Upper lobe of left lung (tissue), 6 donors: ENCODE measurements around the gene EPN1. TPM values are rescaled to one million over a fixed set of nuclear protein-coding genes. Genes with fewer than 3 reads are reported as not detected.
"Not testable (repeated sequence)": the region's sequence is repeated elsewhere in the genome, so short reads cannot be mapped to it uniquely, and the experiment has no call there.

Experiments
- ATAC-seq, 2 donors: fragments of 200-7000 bp; cut with Tn5 transposase; one replicate each; pipeline ENCODE4 v1.9.1; 2022; ENCODE audit warnings: mild to moderate bottlenecking in 2 of 2, moderate library complexity in 2 of 2; ENCODE audit not compliant: low FRiP score in 2 of 2
- DNase-seq, 2 donors: peaks; one replicate each; pipeline ENCODE4 v3.0.0-alpha.2; 2019 to 2020
- H3K27ac ChIP-seq, 4 donors: fragments of 200-600 bp; sonication (generic); one replicate each; pipeline ENCODE4 v1.5.1; 2016 to 2019
- H3K27me3 ChIP-seq, 4 donors: fragments of 200-600 bp; sonication (generic); one replicate each; pipeline ENCODE4 v1.5.1; 2017 to 2019
- H3K36me3 ChIP-seq, 4 donors: fragments of 200-600 bp; sonication (generic); one replicate each; pipeline ENCODE4 v1.5.1; 2016 to 2019
- H3K4me1 ChIP-seq, 4 donors: fragments of 200-600 bp; sonication (generic); one replicate each; pipeline ENCODE4 v1.5.1; 2018 to 2019
- H3K4me3 ChIP-seq, 4 donors: fragments of 200-600 bp; sonication (generic); one replicate each; pipeline ENCODE4 v1.5.1; 2017 to 2019; ENCODE audit warnings: mild to moderate bottlenecking in 2 of 4, moderate library complexity in 1 of 4
- H3K9me3 ChIP-seq, 4 donors: fragments of 200-600 bp; sonication (generic); one replicate each; pipeline ENCODE4 v1.5.1; 2018 to 2019
- EP300 ChIP-seq, 4 donors: sonication (generic); formaldehyde crosslinking; IDR thresholded peaks; one replicate each; pipeline ENCODE4 v1.5.1; 2017; ENCODE audit warnings: antibody characterized with exemption in 4 of 4, control low read depth in 2 of 4
- POLR2A ChIP-seq, 4 donors: fragments of 450-650 bp; IDR thresholded peaks; one replicate each; pipeline ENCODE4 v1.5.1; 2016 to 2017; ENCODE audit warnings: antibody characterized with exemption in 4 of 4, mild to moderate bottlenecking in 2 of 4
- POLR2AphosphoS5 ChIP-seq, 2 donors: sonication (generic); formaldehyde crosslinking; IDR thresholded peaks; one replicate each; pipeline ENCODE4 v1.5.1; 2017; ENCODE audit warnings: antibody characterized with exemption in 2 of 2
- WGBS, 2 donors: methylation state at CpG; one replicate each; pipeline ENCODE4 v1.1.5; 2017 to 2018; 5-methylcytosine and 5-hydroxymethylcytosine counted together
- small RNA-seq, 4 donors: library from RNA; depleted of rRNA; stranded (forward); fragments of <200 nt; gene quantifications; one replicate each; pipeline ENCODE3, GENCODE V24; 2016
- total RNA-seq, 6 donors: library from RNA; depleted of rRNA in 4 of 6; stranded (reverse); fragments of >200 nt in 4 of 6; gene quantifications; one replicate each; pipeline versions ENCODE4 v1.1.0 to v1.2.1, GENCODE V29; 2016 to 2021
- TF ChIP-seq, protein P1 (sequence below), 6 experiments: fragments of 450-650 bp in 4 of 6; fragments of 200-600 bp in 2 of 6; sonication (generic) in 2 of 6; IDR thresholded peaks; one replicate each; pipeline ENCODE4 v1.5.1; 2016 to 2019; ENCODE audit warnings: antibody characterized with exemption in 6 of 6
- donor health status: DM: no; HTN: no; CAD: no; lungs with moderate emphysema.
- donor health status: DM: no; HTN: yes; CAD: no; lungs with severe emphysema.

EPN1 gene
- total RNA-seq, 6 donors from 2014 or later, result 59.7 to 357 (median 126) TPM

DNA sequence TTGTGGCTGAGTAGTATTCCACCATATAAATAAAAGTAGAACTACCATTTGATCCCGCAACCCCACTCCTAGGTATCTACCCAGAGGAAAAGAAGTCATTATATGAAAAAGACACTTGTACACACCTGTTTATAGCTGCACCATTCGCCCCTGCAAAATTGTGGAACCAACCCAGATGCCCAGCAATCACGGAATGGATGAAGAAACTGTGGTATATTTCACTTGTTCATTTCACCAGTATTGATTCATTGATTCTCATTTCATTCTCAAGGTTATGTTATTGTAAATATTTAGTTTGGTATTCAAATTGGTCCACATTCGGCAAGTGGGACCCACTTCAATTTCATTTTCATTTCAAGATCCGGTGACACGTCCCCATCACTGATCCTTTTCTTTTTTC lies 75.7 kb downstream of the EPN1 start:
- no peaks in the 10 kb centered on the region for H3K36me3 ChIP-seq

DNA sequence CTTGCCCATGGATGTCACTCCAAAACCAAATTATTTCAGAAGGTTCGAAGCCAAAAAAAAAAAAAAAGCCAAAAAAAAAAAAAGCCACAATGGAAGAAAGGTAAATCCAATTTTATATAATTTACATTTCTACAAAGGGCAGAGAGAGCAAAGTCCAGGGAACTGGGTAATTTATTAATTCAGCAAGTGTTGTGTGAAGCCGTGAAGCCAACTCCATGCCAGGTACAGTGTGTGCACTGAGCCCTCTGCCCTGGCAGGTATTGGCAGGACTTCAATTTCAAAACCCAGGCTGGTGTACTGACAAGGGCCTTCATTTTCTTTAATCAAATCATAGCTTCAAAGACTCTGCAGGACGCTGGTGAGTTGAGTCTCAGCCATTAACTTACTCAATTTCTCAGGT lies 78.4 kb downstream of the EPN1 start:
- ATAC-seq, result no peak
- Histone ChIP-seq H3K4me3 (no peak overlapping the region), H3K27ac (no peak overlapping the region), H3K27me3 (no peaks in the 10 kb centered on the region), H3K9me3 (no peaks in the 10 kb centered on the region), H3K4me1 (no peaks in the 10 kb centered on the region), H3K36me3 (no peaks in the 10 kb centered on the region)
- WGBS, 2 donors, result 59 to 71% methylated on average over 3 of the region's 3 CpGs
- no peak for TF ChIP-seq POLR2A (IDR thresholded peaks at IDR 0.05)
- TF ChIP-seq, protein P1, sequence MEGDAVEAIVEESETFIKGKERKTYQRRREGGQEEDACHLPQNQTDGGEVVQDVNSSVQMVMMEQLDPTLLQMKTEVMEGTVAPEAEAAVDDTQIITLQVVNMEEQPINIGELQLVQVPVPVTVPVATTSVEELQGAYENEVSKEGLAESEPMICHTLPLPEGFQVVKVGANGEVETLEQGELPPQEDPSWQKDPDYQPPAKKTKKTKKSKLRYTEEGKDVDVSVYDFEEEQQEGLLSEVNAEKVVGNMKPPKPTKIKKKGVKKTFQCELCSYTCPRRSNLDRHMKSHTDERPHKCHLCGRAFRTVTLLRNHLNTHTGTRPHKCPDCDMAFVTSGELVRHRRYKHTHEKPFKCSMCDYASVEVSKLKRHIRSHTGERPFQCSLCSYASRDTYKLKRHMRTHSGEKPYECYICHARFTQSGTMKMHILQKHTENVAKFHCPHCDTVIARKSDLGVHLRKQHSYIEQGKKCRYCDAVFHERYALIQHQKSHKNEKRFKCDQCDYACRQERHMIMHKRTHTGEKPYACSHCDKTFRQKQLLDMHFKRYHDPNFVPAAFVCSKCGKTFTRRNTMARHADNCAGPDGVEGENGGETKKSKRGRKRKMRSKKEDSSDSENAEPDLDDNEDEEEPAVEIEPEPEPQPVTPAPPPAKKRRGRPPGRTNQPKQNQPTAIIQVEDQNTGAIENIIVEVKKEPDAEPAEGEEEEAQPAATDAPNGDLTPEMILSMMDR (IDR thresholded peaks at IDR 0.05), result no peak
- TF ChIP-seq POLR2AphosphoS5 (IDR thresholded peaks at IDR 0.05), result no peak
- TF ChIP-seq EP300 (IDR thresholded peaks at IDR 0.05), result no peak
- no peak for DNase-seq

More for the DNA sequence above, 75.7 kb downstream of the EPN1 start:
- no peak for TF ChIP-seq POLR2AphosphoS5 (IDR thresholded peaks at IDR 0.05)
- TF ChIP-seq EP300 (IDR thresholded peaks at IDR 0.05), result no peak
- TF ChIP-seq POLR2A (IDR thresholded peaks at IDR 0.05), result no peak
- TF ChIP-seq, protein P1 (IDR thresholded peaks at IDR 0.05), result no peak
- ATAC-seq (no peak), DNase-seq (no peak)
- Histone ChIP-seq H3K9me3 (no peaks in the 10 kb centered on the region), H3K27me3 (no peaks in the 10 kb centered on the region), H3K4me3 (no peak overlapping the region), H3K27ac (no peak overlapping the region), H3K4me1 (no peaks in the 10 kb centered on the region)
- 81 to 87% methylated on average over 6 of the region's 6 CpGs for WGBS, 2 donors

DNA sequence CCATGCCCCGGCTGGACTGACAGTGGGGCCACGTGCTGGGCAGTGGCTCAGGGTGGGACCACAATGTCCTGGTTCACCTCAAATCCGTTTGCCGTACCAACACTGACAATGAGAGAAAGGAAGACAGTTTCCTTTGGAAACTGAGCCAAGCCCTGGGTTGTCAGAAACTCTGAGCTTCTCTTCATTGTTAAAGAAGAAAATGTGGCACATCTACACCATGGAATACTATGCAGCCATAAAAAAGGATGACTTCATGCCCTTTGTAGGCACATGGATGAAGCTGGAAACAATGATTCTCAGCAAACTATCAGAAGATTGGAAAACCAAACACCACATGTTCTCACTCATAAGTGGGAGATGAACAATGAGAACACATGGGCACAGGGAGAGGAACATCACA lies 81.8 kb downstream of the EPN1 start:
- H3K36me3 ChIP-seq, DNase-seq, H3K4me3 ChIP-seq, H3K9me3 ChIP-seq, H3K27me3 ChIP-seq, ATAC-seq, H3K4me1 ChIP-seq, H3K27ac ChIP-seq: not testable (repeated sequence)
- 77 to 80% methylated on average over 4 of the region's 4 CpGs for WGBS, 2 donors

DNA sequence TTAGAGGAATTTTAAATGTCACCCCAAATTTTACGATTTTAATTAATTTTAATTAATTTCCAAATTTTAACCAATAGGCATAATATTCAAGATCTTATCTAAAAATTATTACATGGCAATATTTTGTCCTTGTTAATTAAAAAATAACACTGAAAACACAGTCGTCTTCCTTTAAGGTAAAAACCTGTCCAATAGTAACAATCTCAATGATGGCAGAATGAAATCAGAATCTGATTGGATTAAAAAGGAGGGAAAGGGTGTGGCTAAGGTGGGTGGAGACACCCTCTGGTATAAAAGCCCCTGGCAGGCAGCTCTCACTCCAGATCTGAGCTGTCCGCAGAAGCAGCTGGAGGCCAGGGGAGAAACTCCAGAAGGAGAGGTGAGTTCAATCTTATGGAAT lies 83.8 kb downstream of the EPN1 start, which contains the start of gene RFPL4A:
RFPL4A (plus strand) TSS at position 301 of the 400 bp plus-strand sequence. CDS start 2,704 bp downstream, outside the sequence.
- not testable (repeated sequence) for DNase-seq, H3K27me3 ChIP-seq, H3K4me1 ChIP-seq, H3K36me3 ChIP-seq, H3K27ac ChIP-seq, ATAC-seq, H3K4me3 ChIP-seq, H3K9me3 ChIP-seq
- WGBS, 2 donors, result 73 to 86% methylated on average over 3 of the region's 3 CpGs

Small RNA genes lying within 50 kb of the gene (small RNA-seq; reads per million reads assigned to genes)
- 0 reads per million in 4 donors for gene AC010525.2

Other genes with a start within 250 kb of the EPN1 start
- not detected for gene SHISA7, start 231.9 kb upstream of the EPN1 start, total RNA-seq
- gene ISOC2, start 213.6 kb upstream of the EPN1 start, total RNA-seq, result 10 to 100 TPM in 5 of 6 donors, 1 to 10 TPM in 1; 4.2 to 44.8 (median 36.7) TPM
- not detected for gene C19orf85, start 210.5 kb upstream of the EPN1 start, total RNA-seq
- gene ZNF628, start 198.6 kb upstream of the EPN1 start, total RNA-seq, result 10 to 100 TPM in 5 of 6 donors, 1 to 10 TPM in 1; 9.9 to 32.1 (median 12.4) TPM
- 10 to 100 TPM; 13.1 to 19.2 (median 16.3) TPM for gene NAT14, start 190.0 kb upstream of the EPN1 start, total RNA-seq
- 10 to 100 TPM in 1 of 6 donors, 1 to 10 TPM in 4, under 1 TPM in 1; 0.39 to 10.1 (median 6.7) TPM for gene SSC5D, start 186.8 kb upstream of the EPN1 start, total RNA-seq
- gene SBK2, start 138.1 kb upstream of the EPN1 start, total RNA-seq, result not detected
- 1 to 10 TPM in 1 of 6 donors, under 1 TPM in 2, not detected in 3; 0.30 to 1.6 (median 0.94) TPM for gene SBK3, start 129.7 kb upstream of the EPN1 start, total RNA-seq
- gene ZNF579, start 94.4 kb upstream of the EPN1 start, total RNA-seq, result 10 to 100 TPM in 2 of 6 donors, 1 to 10 TPM in 4; 3.5 to 19.2 (median 8.4) TPM
- 10 to 100 TPM; 11.1 to 21.6 (median 16.3) TPM for gene FIZ1, start 75.7 kb upstream of the EPN1 start, total RNA-seq
- 10 to 100 TPM; 19.9 to 58.7 (median 34.9) TPM for gene ZNF524, start 74.9 kb upstream of the EPN1 start, total RNA-seq
- gene ZNF865, start 69.6 kb upstream of the EPN1 start, total RNA-seq, result 10 to 100 TPM in 4 of 6 donors, 1 to 10 TPM in 2; 7.7 to 39.8 (median 20.6) TPM
- 10 to 100 TPM in 2 of 6 donors, 1 to 10 TPM in 4; 6.8 to 14.7 (median 8.6) TPM for gene ZNF784, start 50.7 kb upstream of the EPN1 start, total RNA-seq
- gene ZNF580, start 34.2 kb upstream of the EPN1 start, total RNA-seq, result 10 to 100 TPM; 28.1 to 84.1 (median 38.0) TPM
- gene ZNF581, start 31.6 kb upstream of the EPN1 start, total RNA-seq, result 10 to 100 TPM; 15.6 to 38.8 (median 21.9) TPM
- 10 to 100 TPM; 15.3 to 44.0 (median 17.1) TPM for gene CCDC106, start 27.0 kb upstream of the EPN1 start, total RNA-seq
- gene U2AF2, start 20.2 kb upstream of the EPN1 start, total RNA-seq, result 100 to 1,000 TPM in 4 of 6 donors, 10 to 100 TPM in 2; 57.7 to 294 (median 157) TPM
- not detected for gene NLRP9, start 63.2 kb downstream of the EPN1 start, total RNA-seq
- not detected for gene RFPL4A, start 83.9 kb downstream of the EPN1 start, total RNA-seq
- not detected for gene RFPL4AL1, start 93.9 kb downstream of the EPN1 start, total RNA-seq
- not detected for gene NLRP11, start 156.8 kb downstream of the EPN1 start, total RNA-seq
- gene NLRP4, start 161.3 kb downstream of the EPN1 start, total RNA-seq, result not detected